Keratinocyte (primary cell): ENCODE measurements around the gene ZNF710. TPM values are rescaled to one million over a fixed set of nuclear protein-coding genes. Genes with fewer than 3 reads are reported as not detected.
A peak's percentile ranks its signal among the peaks of the same experiment; 100 is the strongest.

ENCODE experiments used
- DNase-seq: peaks from one replicate; pipeline ENCODE4 v3.0.0-alpha.2; 2011; ENCODE audit warnings: low read depth, missing footprints, low spot score
- FAIRE-seq: peaks from 2 replicates; lab custom pipeline; 2011; peaks lifted over from hg19 to GRCh38; lab: Jason Lieb, UNC
- H2AFZ ChIP-seq: 2 replicates; pipeline ENCODE4 v1.6.0; 2012; ENCODE audit warnings: low read length, control low read depth, inconsistent platforms; ENCODE audit not compliant: control insufficient read depth
- H3K27ac ChIP-seq: 2 replicates; pipeline ENCODE4 v1.5.1; 2011; ENCODE audit warnings: low read length; ENCODE audit not compliant: control insufficient read depth, insufficient read depth
- H3K27me3 ChIP-seq: 3 replicates; pipeline ENCODE4 v1.6.0; 2011; ENCODE audit warnings: low read length; ENCODE audit not compliant: control insufficient read depth, insufficient read depth; ENCODE audit errors: extremely low read depth
- H3K36me3 ChIP-seq, 2 experiments: 2 replicates in 1 of 2; 3 replicates in 1 of 2; pipeline ENCODE4 v1.5.1; 2011; ENCODE audit warnings: low read length in 2 of 2, mild to moderate bottlenecking in 1 of 2; ENCODE audit not compliant: control insufficient read depth in 2 of 2, insufficient read depth in 2 of 2; ENCODE audit errors: extremely low read depth in 1 of 2
- H3K4me1 ChIP-seq: 3 replicates; pipeline ENCODE4 v1.5.1; 2011; ENCODE audit warnings: low read length; ENCODE audit not compliant: control insufficient read depth, insufficient read depth; ENCODE audit errors: extremely low read depth
- H3K4me2 ChIP-seq: 3 replicates; pipeline ENCODE4 v1.6.0; 2011; ENCODE audit warnings: low read depth, low read length; ENCODE audit not compliant: control insufficient read depth, insufficient read depth; ENCODE audit errors: extremely low read depth
- H3K4me3 ChIP-seq, 3 experiments: fragments of 200-600 bp in 1 of 3; sonication (generic) in 1 of 3; 2 replicates in 2 of 3; 3 replicates in 1 of 3; pipeline ENCODE4 v1.5.1; 2011 to 2016; ENCODE audit warnings: low read length in 3 of 3, mild to moderate bottlenecking in 3 of 3, control low read depth in 2 of 3, inconsistent platforms in 1 of 3, low read depth in 1 of 3, mixed read lengths in 1 of 3, mixed run types in 1 of 3, moderate library complexity in 1 of 3; ENCODE audit not compliant: control insufficient read depth in 2 of 3, insufficient read depth in 2 of 3; ENCODE audit errors: extremely low read depth in 1 of 3
- H3K79me2 ChIP-seq: 2 replicates; pipeline ENCODE4 v1.6.0; 2012; ENCODE audit warnings: low read length; ENCODE audit not compliant: control insufficient read depth, insufficient read depth
- H3K9ac ChIP-seq: 3 replicates; pipeline ENCODE4 v1.6.0; 2011; ENCODE audit warnings: low read length; ENCODE audit not compliant: control insufficient read depth, insufficient read depth; ENCODE audit errors: extremely low read depth
- H3K9me1 ChIP-seq: 3 replicates; pipeline ENCODE4 v1.6.0; 2011; ENCODE audit warnings: low read length; ENCODE audit not compliant: control insufficient read depth, insufficient read depth; ENCODE audit errors: extremely low read depth
- H3K9me3 ChIP-seq: 2 replicates; pipeline ENCODE4 v1.5.1; 2012; ENCODE audit warnings: low read depth, low read length; ENCODE audit not compliant: control insufficient read depth
- H4K20me1 ChIP-seq: 3 replicates; pipeline ENCODE4 v1.6.0; 2011; ENCODE audit warnings: low read length; ENCODE audit not compliant: control insufficient read depth, insufficient read depth; ENCODE audit errors: extremely low read depth
- EZH2 ChIP-seq: IDR thresholded peaks from one replicate; pipeline ENCODE4 v1.6.1; 2012; ENCODE audit warnings: inconsistent platforms, mild to moderate bottlenecking, low read length, moderate library complexity
- dilution Hi-C: fragments of 300-500 bp; cut with MboI; formaldehyde crosslinking; loops from one replicate; pipeline ENCODE4 v1.7.0; 2020; ENCODE audit warnings: low sequenced_read_pairs; ENCODE audit not compliant: extremely low pct_ligation_motif_present
- polyA plus RNA-seq, 5 experiments: library from polyadenylated mRNA; depleted of rRNA in 3 of 5; stranded (reverse) in 3 of 5; stranded (forward) in 1 of 5; unstranded in 1 of 5; fragments of >200 nt; gene quantifications; 1 replicate in 1 of 5; 2 replicates in 3 of 5; 3 replicates in 1 of 5; pipeline versions ENCODE4 v1.2.1 to v1.2.3, GENCODE V29; 2011 to 2012; ENCODE audit warnings: missing spikeins in 2 of 5, low read depth in 1 of 5, low replicate concordance in 1 of 5
- TF ChIP-seq, protein P1 (sequence below), 3 experiments: IDR thresholded peaks in 1 of 3; conservative IDR thresholded peaks in 1 of 3; optimal IDR thresholded peaks in 1 of 3; 2 replicates in 2 of 3; 3 replicates in 1 of 3; pipeline versions ENCODE3 to v1.5.1; 2011; ENCODE audit warnings: low read length in 3 of 3, mild to moderate bottlenecking in 3 of 3, moderate library complexity in 2 of 3, control low read depth in 1 of 3, inconsistent platforms in 1 of 3; ENCODE audit not compliant: insufficient read depth in 2 of 3; ENCODE audit errors: extremely low read depth in 1 of 3

The ZNF710 gene
- polyA plus RNA-seq, 1 donor (not counting 4 experiments of a cell fraction or from before 2014, with no cell fraction given) = 4.5 TPM

GRCh38 chr15:90075420-90076289 is 74.5 kb downstream of the ZNF710 start:
- H3K4me3 ChIP-seq = peak overlapping the region in 2 of 3 experiments; percentile 4 to 16
- no peaks in the 10 kb centered on the region for H3K9me1 ChIP-seq
- H3K36me3 ChIP-seq = peaks cover 5 to 29% of the 10 kb centered on the region in 2 experiments
- FAIRE-seq (peak; percentile 82), DNase-seq (peak; percentile 81)
- no peaks in the 10 kb centered on the region for H4K20me1 ChIP-seq
- no peaks in the 10 kb centered on the region for H3K79me2 ChIP-seq
- peak overlapping the region; percentile 53 for H3K9ac ChIP-seq
- H2AFZ ChIP-seq = no peak overlapping the region
- no peak for TF ChIP-seq EZH2
- TF ChIP-seq, protein P1, sequence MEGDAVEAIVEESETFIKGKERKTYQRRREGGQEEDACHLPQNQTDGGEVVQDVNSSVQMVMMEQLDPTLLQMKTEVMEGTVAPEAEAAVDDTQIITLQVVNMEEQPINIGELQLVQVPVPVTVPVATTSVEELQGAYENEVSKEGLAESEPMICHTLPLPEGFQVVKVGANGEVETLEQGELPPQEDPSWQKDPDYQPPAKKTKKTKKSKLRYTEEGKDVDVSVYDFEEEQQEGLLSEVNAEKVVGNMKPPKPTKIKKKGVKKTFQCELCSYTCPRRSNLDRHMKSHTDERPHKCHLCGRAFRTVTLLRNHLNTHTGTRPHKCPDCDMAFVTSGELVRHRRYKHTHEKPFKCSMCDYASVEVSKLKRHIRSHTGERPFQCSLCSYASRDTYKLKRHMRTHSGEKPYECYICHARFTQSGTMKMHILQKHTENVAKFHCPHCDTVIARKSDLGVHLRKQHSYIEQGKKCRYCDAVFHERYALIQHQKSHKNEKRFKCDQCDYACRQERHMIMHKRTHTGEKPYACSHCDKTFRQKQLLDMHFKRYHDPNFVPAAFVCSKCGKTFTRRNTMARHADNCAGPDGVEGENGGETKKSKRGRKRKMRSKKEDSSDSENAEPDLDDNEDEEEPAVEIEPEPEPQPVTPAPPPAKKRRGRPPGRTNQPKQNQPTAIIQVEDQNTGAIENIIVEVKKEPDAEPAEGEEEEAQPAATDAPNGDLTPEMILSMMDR (optimal IDR thresholded peaks at IDR 0.05 in 1 of 3, IDR thresholded peaks at IDR 0.05 in 1 of 3, conservative IDR thresholded peaks at IDR 0.05 in 1 of 3; ENCODE audit: extremely low read depth in 1 of 3, insufficient read depth in 2 of 3, low read length in 3 of 3) = no peak
- peak overlapping the region; percentile 67 for H3K27ac ChIP-seq
- dilution Hi-C loops = no loop called here
- peak overlapping the region; percentile 57 for H3K4me2 ChIP-seq
- peaks cover 19% of the 10 kb centered on the region for H3K4me1 ChIP-seq
- no peaks in the 10 kb centered on the region for H3K27me3 ChIP-seq
- H3K9me3 ChIP-seq = no peaks in the 10 kb centered on the region

DNA sequence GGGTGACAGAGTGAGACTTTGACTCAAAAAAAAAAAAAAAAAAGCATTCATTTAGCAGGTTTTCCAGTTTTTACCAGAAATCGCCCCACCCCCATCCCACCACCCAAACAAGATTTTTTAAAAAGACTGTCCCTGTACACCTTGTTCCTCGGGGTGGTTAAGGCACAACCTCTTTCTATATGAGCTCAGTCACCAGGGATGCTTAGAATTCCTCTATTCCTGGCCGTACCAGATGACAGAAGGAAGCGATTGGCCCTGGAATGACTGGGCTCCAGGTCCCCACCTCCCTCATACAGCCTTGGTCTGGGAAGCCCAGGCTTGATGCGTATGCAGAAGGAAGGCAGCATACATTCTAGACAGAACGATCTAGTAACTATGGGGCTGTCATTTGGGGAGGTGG is 75.6 kb downstream of the ZNF710 start:
- H3K4me3 ChIP-seq = no peak overlapping the region
- DNase-seq (no peak), FAIRE-seq (no peak)
- H3K27me3 ChIP-seq = no peaks in the 10 kb centered on the region
- dilution Hi-C loops = no loop called here
- no peak overlapping the region for H3K4me2 ChIP-seq
- H3K36me3 ChIP-seq = peaks cover 6 to 32% of the 10 kb centered on the region in 2 experiments
- TF ChIP-seq EZH2 = no peak
- TF ChIP-seq, protein P1 (optimal IDR thresholded peaks at IDR 0.05 in 1 of 3, IDR thresholded peaks at IDR 0.05 in 1 of 3, conservative IDR thresholded peaks at IDR 0.05 in 1 of 3; ENCODE audit: extremely low read depth in 1 of 3, insufficient read depth in 2 of 3, low read length in 3 of 3) = no peak
- H4K20me1 ChIP-seq = no peaks in the 10 kb centered on the region
- H3K9ac ChIP-seq = no peak overlapping the region
- no peaks in the 10 kb centered on the region for H3K79me2 ChIP-seq
- H3K9me3 ChIP-seq = no peaks in the 10 kb centered on the region
- no peak overlapping the region for H2AFZ ChIP-seq
- no peak overlapping the region for H3K27ac ChIP-seq
- peaks cover 19% of the 10 kb centered on the region for H3K4me1 ChIP-seq
- no peaks in the 10 kb centered on the region for H3K9me1 ChIP-seq
